ENCODE data around the gene ZIC4. TPM values are rescaled to one million over a fixed set of nuclear protein-coding genes. Genes with fewer than 3 reads are reported as not detected.
A peak's percentile ranks its signal among the peaks of the same experiment; 100 is the strongest.

ZIC4 gene
- total RNA-seq, 4 donors from 2014 or later: 0.19 to 0.47 (median 0.39) TPM; not detected in 1

GRCh38 chr3:147416931-147417330, 10.6 kb upstream of the ZIC4 start:
- H3K27ac ChIP-seq: peak overlapping the region in 2 of 4 donors; percentile 34 to 79
- in situ Hi-C loops (cut with MboI; ENCODE audit: low sequenced_read_pairs in 4 of 4) (no loop called here), intact Hi-C loops (cut with DNase I; ENCODE audit: low total_unique reads) (loop anchor here (10.0 kb wide), 1 partner anchor 238 kb away; no protein-coding TSS in a partner anchor)
- H3K27me3 ChIP-seq: peaks cover 0 to 37% (median 7%) of the 10 kb centered on the region in 3 donors
- no peak overlapping the region for H3K4me3 ChIP-seq
- no peak for DNase-seq
- H3K4me1 ChIP-seq: peaks cover 11 to 13% of the 10 kb centered on the region in 2 donors
- TF ChIP-seq CTCF (IDR thresholded peaks at IDR 0.05 in 4 of 5, conservative IDR thresholded peaks at IDR 0.05 in 1 of 5) (no peak), POLR2A (IDR thresholded peaks at IDR 0.05) (no peak)
- no peaks in the 10 kb centered on the region for H3K9me3 ChIP-seq
- ATAC-seq: no peak
- H3K36me3 ChIP-seq: no peaks in the 10 kb centered on the region

GRCh38 chr3:147415874-147416273, 9.5 kb upstream of the ZIC4 start:
- H3K4me3 ChIP-seq: peak overlapping the region in 1 of 4 donors; percentile 42
- intact Hi-C loops (cut with DNase I; ENCODE audit: low total_unique reads) (loop anchor here (10.0 kb wide), 1 partner anchor 239 kb away; no protein-coding TSS in a partner anchor), in situ Hi-C loops (cut with MboI; ENCODE audit: low sequenced_read_pairs in 4 of 4) (no loop called here)
- TF ChIP-seq POLR2A (IDR thresholded peaks at IDR 0.05) (no peak), CTCF (IDR thresholded peaks at IDR 0.05 in 4 of 5, conservative IDR thresholded peaks at IDR 0.05 in 1 of 5) (peak in 1 of 5 experiments; percentile 8)
- no peaks in the 10 kb centered on the region for H3K9me3 ChIP-seq
- peaks cover 0 to 37% (median 6%) of the 10 kb centered on the region in 3 donors for H3K27me3 ChIP-seq
- DNase-seq (no peak), ATAC-seq (no peak)
- H3K27ac ChIP-seq: peak overlapping the region in 2 of 4 donors; percentile 79 to 85
- no peaks in the 10 kb centered on the region for H3K36me3 ChIP-seq
- peaks cover 17 to 19% of the 10 kb centered on the region in 2 donors for H3K4me1 ChIP-seq

GRCh38 chr3:147415286-147415685, 8.9 kb upstream of the ZIC4 start:
- TF ChIP-seq CTCF (IDR thresholded peaks at IDR 0.05 in 4 of 5, conservative IDR thresholded peaks at IDR 0.05 in 1 of 5): no peak
- no peak for TF ChIP-seq POLR2A (IDR thresholded peaks at IDR 0.05)
- DNase-seq (no peak), ATAC-seq (no peak)
- intact Hi-C loops (cut with DNase I; ENCODE audit: low total_unique reads) (loop anchor here (10.0 kb wide), 1 partner anchor 240 kb away; no protein-coding TSS in a partner anchor), in situ Hi-C loops (cut with MboI; ENCODE audit: low sequenced_read_pairs in 4 of 4) (no loop called here)
- Histone ChIP-seq H3K27me3 (peaks cover 2 to 36% (median 7%) of the 10 kb centered on the region in 3 donors), H3K4me1 (peaks cover 19 to 23% of the 10 kb centered on the region in 2 donors), H3K36me3 (no peaks in the 10 kb centered on the region), H3K4me3 (peak overlapping the region in 1 of 4 donors; percentile 42), H3K9me3 (no peaks in the 10 kb centered on the region), H3K27ac (peak overlapping the region in 2 of 4 donors; percentile 79 to 85)

- H3K4me3 ChIP-seq: peak overlapping the region in 2 of 4 donors; percentile 42 to 66
- no peaks in the 10 kb centered on the region for H3K9me3 ChIP-seq
- H3K4me1 ChIP-seq: peaks cover 14 to 25% of the 10 kb centered on the region in 2 donors
- peak overlapping the region in 3 of 4 donors; percentile 34 to 85 (median 79) for H3K27ac ChIP-seq
- peaks cover 9 to 30% (median 15%) of the 10 kb centered on the region in 3 donors for H3K27me3 ChIP-seq
- intact Hi-C loops (cut with DNase I; ENCODE audit: low total_unique reads) (loop anchor here (10.0 kb wide), 1 partner anchor 240 kb away; no protein-coding TSS in a partner anchor), in situ Hi-C loops (cut with MboI; ENCODE audit: low sequenced_read_pairs in 4 of 4) (no loop called here)
- no peaks in the 10 kb centered on the region for H3K36me3 ChIP-seq
- ATAC-seq (no peak), DNase-seq (no peak)
- TF ChIP-seq CTCF (IDR thresholded peaks at IDR 0.05 in 4 of 5, conservative IDR thresholded peaks at IDR 0.05 in 1 of 5) (no peak), POLR2A (IDR thresholded peaks at IDR 0.05) (no peak)
Measured at GRCh38 chr3:147414390-147415138, 8.2 kb upstream of the ZIC4 start.
